SK-N-DZ (cell line): ENCODE data around the gene CLCF1.

Source experiments
- DNase-seq: peaks from one replicate; pipeline ENCODE4 v3.0.0-alpha.2; 2015; ENCODE audit warnings: low spot score

The CLCF1 gene

GRCh38 chr11:67375320-67376055 is 2.1 kb upstream of the CLCF1 start:
- no peak for DNase-seq

GRCh38 chr11:67374571-67375281 is 1.3 kb upstream of the CLCF1 start:
- DNase-seq, result no peak

GRCh38 chr11:67373648-67374570 is 511 bp upstream of the CLCF1 start:
- peak; percentile 52 for DNase-seq

GRCh38 chr11:67372321-67372992 is 941 bp downstream of the CLCF1 start:
- no peak for DNase-seq

GRCh38 chr11:67371911-67372320 is 1.5 kb downstream of the CLCF1 start:
- no peak for DNase-seq

- DNase-seq, result peak; percentile 49
Observed at GRCh38 chr11:67371189-67371910, 2.0 kb downstream of the CLCF1 start.

- no peak for DNase-seq
Observed at GRCh38 chr11:67370351-67371076, 2.9 kb downstream of the CLCF1 start.

GRCh38 chr11:67369801-67370284 is 3.6 kb downstream of the CLCF1 start:
- DNase-seq, result no peak

- DNase-seq, result no peak
Observed at GRCh38 chr11:67369275-67369674, 4.1 kb downstream of the CLCF1 start.

GRCh38 chr11:67368621-67369020 is 4.8 kb downstream of the CLCF1 start:
- no peak for DNase-seq

GRCh38 chr11:67367761-67368227 is 5.6 kb downstream of the CLCF1 start:
- DNase-seq, result no peak

GRCh38 chr11:67366961-67367760 is 6.2 kb downstream of the CLCF1 start:
- DNase-seq, result no peak

- no peak for DNase-seq
Observed at GRCh38 chr11:67366546-67366945, 6.9 kb downstream of the CLCF1 start.

- DNase-seq, result no peak
Observed at GRCh38 chr11:67365736-67366444, 7.5 kb downstream of the CLCF1 start.

GRCh38 chr11:67364783-67365722 is 8.3 kb downstream of the CLCF1 start:
- DNase-seq, result no peak

- DNase-seq, result no peak
Observed at GRCh38 chr11:67364169-67364568, 9.2 kb downstream of the CLCF1 start.
